HG03354 (cell line): Measurements from ENCODE around the gene ZNF562.
"Not testable (repeated sequence)": the region's sequence is repeated elsewhere in the genome, so short reads cannot be mapped to it uniquely, and the experiment has no call there.

Experiments
- ATAC-seq: cut with Tn5 transposase; IDR thresholded peaks from one replicate; pipeline ENCODE4 v1.9.1; 2021; ENCODE audit warnings: mild to moderate bottlenecking; ENCODE audit not compliant: unreplicated experiment, poor library complexity, severe bottlenecking

ZNF562 gene

GRCh38 chr19:9674663-9675357, at the start of gene ZNF562:
ZNF562 (minus strand) TSS chr19:9675100; CDS start chr19:9660744, 14,356 bp downstream.
- ATAC-seq: peak; percentile 93

- no peak for ATAC-seq
Observed at GRCh38 chr19:9724157-9724556, 49.3 kb upstream of the ZNF562 start.

GRCh38 chr19:9721861-9722260, 47.0 kb upstream of the ZNF562 start:
- ATAC-seq: no peak

GRCh38 chr19:9720541-9720940, 45.6 kb upstream of the ZNF562 start:
- ATAC-seq: no peak

GRCh38 chr19:9711815-9712214, 36.9 kb upstream of the ZNF562 start:
- no peak for ATAC-seq

GRCh38 chr19:9709305-9709704, 34.4 kb upstream of the ZNF562 start:
- ATAC-seq: no peak

- ATAC-seq: no peak
Observed at GRCh38 chr19:9705836-9706235, 30.9 kb upstream of the ZNF562 start.

GRCh38 chr19:9702186-9702585, 27.3 kb upstream of the ZNF562 start:
- ATAC-seq: no peak

GRCh38 chr19:9700229-9700981, 25.5 kb upstream of the ZNF562 start:
- no peak for ATAC-seq

GRCh38 chr19:9690301-9690700, 15.4 kb upstream of the ZNF562 start:
- ATAC-seq: not testable (repeated sequence)

- ATAC-seq: not testable (repeated sequence)
Observed at GRCh38 chr19:9679996-9680395, 5.1 kb upstream of the ZNF562 start.

GRCh38 chr19:9675358-9675901, 530 bp upstream of the ZNF562 start:
- ATAC-seq: not testable (repeated sequence)

- peak; percentile 21 for ATAC-seq
Observed at GRCh38 chr19:9673912-9674662, 813 bp downstream of the ZNF562 start.

GRCh38 chr19:9672893-9673292, 2.0 kb downstream of the ZNF562 start:
- ATAC-seq: no peak

- ATAC-seq: no peak
Observed at GRCh38 chr19:9671655-9672054, 3.2 kb downstream of the ZNF562 start.

GRCh38 chr19:9668544-9668943, 6.4 kb downstream of the ZNF562 start:
- ATAC-seq: no peak

GRCh38 chr19:9667898-9668297, 7.0 kb downstream of the ZNF562 start:
- no peak for ATAC-seq

- ATAC-seq: no peak
Observed at GRCh38 chr19:9658769-9659168, 16.1 kb downstream of the ZNF562 start.

GRCh38 chr19:9653066-9653555, 21.8 kb downstream of the ZNF562 start:
- not testable (repeated sequence) for ATAC-seq

GRCh38 chr19:9651464-9651863, 23.4 kb downstream of the ZNF562 start:
- ATAC-seq: not testable (repeated sequence)
